NCI-H2081 treated with DMSO at 0.1 percent for 48 hours (cell line): ENCODE results near the gene AZI2.

ENCODE experiments used
- DNase-seq: peaks from one replicate; lab custom pipeline; 2025; lab: John Stamatoyannopoulos, UW

AZI2 gene

GRCh38 chr3:28348629-28349468 is at the start of gene AZI2, which contains the start of gene ZCWPW2:
TSS of gene AZI2 (minus strand) at chr3:28348824. CDS start at chr3:28340617, 8,207 bp downstream.
TSS of gene ZCWPW2 (plus strand) at chr3:28348721. CDS start at chr3:28413069, 64,348 bp downstream.
- peak; percentile 52 for DNase-seq

DNA sequence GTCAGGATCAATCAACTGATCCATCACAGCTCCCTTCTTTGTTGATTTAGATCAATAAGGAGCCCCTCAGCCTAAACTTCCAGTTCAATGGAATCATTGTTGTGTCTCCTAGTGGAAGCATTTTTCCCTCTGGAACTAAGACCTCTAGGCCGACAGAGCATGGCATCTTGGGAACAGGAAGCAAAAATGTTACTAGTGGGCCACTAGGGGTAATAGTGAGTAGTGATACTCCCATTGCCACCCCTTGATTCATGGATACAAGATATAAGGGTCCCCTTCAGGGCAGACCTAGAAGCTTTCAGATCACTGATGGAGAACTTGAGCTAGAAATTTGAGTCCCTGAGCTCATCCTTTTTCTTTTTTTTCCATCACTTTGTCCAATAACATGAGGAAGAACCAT is 40.4 kb upstream of the AZI2 start:
- no peak for DNase-seq

DNA sequence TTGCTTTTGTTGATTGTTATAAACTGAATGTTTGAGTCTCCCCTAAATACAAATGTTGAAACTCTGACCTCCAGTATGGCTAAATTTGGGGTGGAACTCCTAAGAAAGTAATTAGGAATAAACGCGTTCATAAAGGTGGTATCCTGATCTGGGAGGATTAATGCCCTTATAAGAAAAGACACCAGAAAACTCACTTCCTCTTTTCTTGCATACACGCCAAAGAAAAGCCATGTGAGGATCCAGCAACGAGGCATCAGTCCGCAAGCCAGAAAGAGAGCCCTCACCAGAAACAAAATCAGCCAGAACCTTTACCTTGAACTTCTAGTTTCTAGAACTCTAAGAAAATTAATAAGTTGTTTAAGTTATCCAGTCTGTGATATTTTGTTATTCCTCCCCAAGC is 37.4 kb upstream of the AZI2 start:
- no peak for DNase-seq

- no peak for DNase-seq
Observed at GRCh38 chr3:28376424-28376823, 27.8 kb upstream of the AZI2 start.

GRCh38 chr3:28349469-28350000 is 911 bp upstream of the AZI2 start:
- no peak for DNase-seq

DNA sequence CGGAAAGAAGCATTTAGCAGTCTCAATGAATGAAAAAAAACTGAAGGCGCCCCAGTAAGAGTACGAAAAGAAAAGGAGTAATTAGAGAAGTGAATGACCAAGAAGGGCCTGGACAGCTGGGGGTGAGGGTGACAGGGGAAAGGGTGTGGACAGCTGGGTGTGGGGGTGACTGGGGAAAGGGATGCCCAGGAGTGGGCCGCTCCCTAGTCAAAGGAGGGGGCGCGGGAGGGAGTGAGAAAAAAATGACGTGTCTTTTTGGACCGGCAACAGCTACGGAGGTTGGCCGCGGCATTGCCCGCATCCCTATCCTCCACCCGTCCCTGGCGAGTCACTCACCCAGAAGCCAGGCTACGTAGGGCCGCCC is 377 bp downstream of the AZI2 start:
- DNase-seq, result peak; percentile 23

DNA sequence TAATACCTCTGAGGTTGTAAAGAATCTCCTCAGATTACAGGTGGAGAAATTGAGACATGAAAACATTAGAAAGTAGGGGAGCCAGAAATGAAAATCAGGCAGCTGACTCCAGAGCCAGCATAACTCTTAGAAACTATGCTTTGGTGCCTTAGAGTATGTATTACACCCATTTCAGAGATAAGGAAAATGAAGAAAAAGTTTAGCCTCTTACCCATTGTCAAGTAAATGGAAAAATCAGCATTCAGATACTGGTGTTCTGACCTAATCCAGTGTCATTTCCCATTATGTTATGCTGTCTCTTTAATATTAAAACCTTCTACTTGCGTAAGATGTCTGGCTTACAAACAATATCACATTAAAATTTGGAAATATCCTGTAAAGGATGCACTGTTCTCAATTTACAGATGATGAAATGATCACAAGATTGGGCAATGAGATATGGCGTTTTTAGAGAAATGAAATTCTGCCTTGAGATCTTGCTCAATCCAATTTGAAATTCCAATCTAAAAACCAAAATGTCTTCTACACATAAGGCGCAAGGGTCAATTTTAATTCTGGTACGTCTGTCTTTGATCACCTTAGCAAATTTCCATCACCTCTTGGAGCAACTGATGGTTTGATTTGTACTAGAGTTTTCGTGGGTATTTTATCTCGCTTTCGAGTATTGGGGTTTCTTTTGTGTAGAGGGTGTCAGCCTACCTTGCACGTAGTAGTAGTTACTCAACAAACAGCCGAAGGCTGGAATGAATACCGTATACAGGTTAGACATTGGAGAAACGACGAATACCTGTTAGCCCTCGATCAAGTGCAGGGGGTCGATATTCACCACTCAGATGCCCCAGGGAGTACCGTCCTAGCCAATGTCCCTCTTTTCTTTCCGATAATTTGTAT is 1.0 kb downstream of the AZI2 start:
- no peak for DNase-seq

GRCh38 chr3:28345690-28346089 is 2.9 kb downstream of the AZI2 start:
- no peak for DNase-seq

- DNase-seq, result no peak
Observed at GRCh38 chr3:28343144-28343543, 5.5 kb downstream of the AZI2 start.

DNA sequence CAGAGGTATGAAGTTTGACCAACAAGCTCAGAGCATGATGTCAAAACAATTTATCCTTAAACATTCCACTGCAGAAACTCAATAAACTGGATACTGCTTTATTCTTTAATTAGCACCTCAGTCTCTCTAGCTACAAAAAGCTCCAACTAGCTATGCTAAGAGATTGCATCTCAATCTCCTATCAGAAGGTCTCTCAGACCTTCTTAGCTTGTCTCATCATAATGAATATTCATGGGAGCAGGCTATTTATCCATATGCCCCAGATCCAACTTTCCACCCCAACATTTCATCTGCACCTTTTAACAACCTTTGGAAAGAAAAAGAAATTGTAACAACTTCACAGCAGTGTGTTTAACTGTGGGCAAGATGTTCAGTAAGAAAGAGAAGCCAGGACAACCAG is 11.4 kb downstream of the AZI2 start:
- DNase-seq, result no peak

- DNase-seq, result no peak
Observed at GRCh38 chr3:28335246-28335645, 13.4 kb downstream of the AZI2 start.

GRCh38 chr3:28334552-28334951 is 14.1 kb downstream of the AZI2 start:
- DNase-seq, result no peak

DNA sequence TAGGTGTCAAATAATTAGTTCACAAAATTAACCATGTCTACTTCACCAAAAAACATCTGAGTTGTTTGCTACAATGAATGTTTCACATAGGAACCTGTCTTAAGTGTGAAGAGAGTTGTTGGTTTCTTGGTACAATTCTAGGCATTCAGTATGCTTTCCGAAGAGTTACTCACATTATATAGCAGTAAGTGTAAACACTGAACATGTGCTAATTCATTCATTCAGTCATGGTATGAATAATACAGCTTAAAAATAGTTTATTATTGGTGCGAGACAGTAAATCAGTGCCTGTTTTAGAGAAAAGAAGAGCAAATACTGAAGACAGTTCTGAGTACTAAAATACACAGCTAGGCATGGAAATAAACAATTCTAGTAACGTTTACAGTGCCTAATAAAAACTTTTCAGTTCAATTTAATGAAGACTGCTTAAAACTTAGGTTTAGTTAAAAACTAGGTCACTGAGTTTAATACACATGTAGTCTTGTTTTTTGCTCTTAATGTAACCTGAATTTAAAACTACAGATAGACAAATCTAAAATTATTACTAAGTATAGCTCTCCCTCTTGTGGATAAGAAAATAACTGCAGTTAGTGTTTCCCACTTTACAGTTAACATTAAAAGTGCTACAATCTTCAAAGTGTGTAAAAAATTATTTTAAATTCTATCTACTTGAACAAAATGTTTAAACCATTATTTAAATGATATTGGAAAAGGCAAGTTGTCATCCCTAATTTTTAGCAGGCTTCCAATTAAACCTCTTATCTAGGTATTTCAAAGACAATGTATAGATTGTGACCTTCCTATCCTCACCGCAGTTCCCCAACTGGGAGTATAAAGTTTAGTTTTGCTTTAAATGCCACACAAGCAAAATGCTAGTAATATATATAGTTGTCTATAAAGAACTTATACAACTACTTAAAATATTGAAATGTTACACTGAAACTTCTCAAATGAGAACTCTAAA is 20.2 kb downstream of the AZI2 start:
- DNase-seq, result no peak

DNA sequence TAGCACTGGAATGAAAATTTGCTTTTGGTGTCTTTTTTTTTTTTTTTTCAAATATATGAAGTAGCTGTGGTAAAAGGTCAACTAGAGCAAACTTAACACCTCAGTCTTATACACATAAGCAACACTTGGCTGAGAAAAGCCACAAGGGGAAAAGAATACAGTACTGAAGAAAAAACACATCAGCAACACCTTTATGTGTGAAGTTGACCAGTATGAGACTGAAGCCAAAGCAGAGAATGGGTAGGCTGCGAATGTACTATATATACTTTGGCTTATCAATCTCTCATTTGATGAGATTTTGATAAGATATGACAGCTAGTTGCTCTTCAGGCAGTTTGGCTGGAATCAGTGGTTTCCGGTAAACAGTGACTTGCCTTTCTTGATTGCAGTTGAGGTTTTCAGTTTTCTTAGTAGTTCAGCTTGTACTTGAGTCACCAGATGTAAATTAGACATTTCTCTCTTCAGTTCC is 22.1 kb downstream of the AZI2 start:
- no peak for DNase-seq

- no peak for DNase-seq
Observed at GRCh38 chr3:28322464-28322863, 26.2 kb downstream of the AZI2 start.

DNA sequence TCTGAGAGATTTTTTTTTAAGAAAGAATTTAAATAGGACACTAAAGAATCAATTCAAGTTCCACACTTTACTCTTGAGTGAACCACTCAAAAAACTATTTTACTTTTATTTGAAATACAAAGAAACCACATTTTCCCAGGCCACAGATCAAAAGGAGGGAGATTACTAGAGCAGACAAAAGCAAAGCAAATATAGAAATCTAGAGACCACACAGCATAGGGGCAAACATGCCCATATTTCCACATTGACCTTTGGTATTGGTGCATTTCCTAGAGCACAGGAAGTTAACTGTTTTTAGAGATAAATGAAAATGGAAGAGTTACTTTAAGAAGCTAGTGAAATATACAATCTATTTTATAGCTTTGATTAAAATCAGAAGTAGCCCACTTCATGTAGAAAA is 27.6 kb downstream of the AZI2 start:
- DNase-seq, result no peak

- DNase-seq, result no peak
Observed at GRCh38 chr3:28317438-28318022, 31.1 kb downstream of the AZI2 start.

- no peak for DNase-seq
Observed at GRCh38 chr3:28316226-28316625, 32.4 kb downstream of the AZI2 start.

GRCh38 chr3:28315711-28316110 is 32.9 kb downstream of the AZI2 start:
- no peak for DNase-seq

GRCh38 chr3:28308196-28308595 is 40.4 kb downstream of the AZI2 start:
- no peak for DNase-seq

GRCh38 chr3:28301688-28302087 is 46.9 kb downstream of the AZI2 start:
- DNase-seq, result no peak
